Measurements from ENCODE around the gene KLF9. TPM values are rescaled to one million over a fixed set of nuclear protein-coding genes. Genes with fewer than 3 reads are reported as not detected.

The KLF9 gene
- total and polyA plus RNA-seq, 2 experiments from 2014 or later, result 2.5 to 14.3 TPM

DNA sequence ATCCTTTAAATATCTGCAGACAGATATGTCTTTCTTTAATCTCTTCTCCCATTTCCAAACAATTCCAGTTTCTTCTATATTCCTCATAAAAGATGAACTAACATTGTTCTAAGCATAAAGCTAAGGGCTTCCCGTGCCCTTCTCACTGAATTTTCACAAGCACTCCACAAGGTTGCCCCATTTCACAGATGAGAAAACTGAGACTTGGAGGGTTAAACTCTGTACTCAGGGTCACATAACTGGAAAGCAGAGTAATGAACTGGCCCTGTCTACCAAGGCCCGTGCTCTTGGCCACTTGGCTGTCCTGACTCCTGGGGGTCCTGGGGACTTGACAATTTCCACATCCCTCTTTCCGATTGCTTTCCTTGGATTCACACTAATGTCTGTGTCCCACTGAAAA lies 25.3 kb downstream of the KLF9 start:
- no peak overlapping the region for H3K4me3 ChIP-seq
- H3K27ac ChIP-seq, result no peak overlapping the region
- in situ Hi-C loops (cut with MboI), result no loop called here
- no peaks in the 10 kb centered on the region for H3F3A ChIP-seq (ENCODE audit: insufficient read depth)
- no peaks in the 10 kb centered on the region for H3K27me3 ChIP-seq (replicated peaks; ENCODE audit: insufficient read depth)
- H3K9ac ChIP-seq, result no peak overlapping the region
- no peak overlapping the region for H3K4me2 ChIP-seq (ENCODE audit: unreplicated experiment)
- no peaks in the 10 kb centered on the region for H3K9me3 ChIP-seq (ENCODE audit: low read depth)
- no peak overlapping the region for H2AFZ ChIP-seq
- H3K4me1 ChIP-seq (ENCODE audit: insufficient read depth), result no peaks in the 10 kb centered on the region
- peaks cover 98% of the 10 kb centered on the region for H3K79me2 ChIP-seq (ENCODE audit: insufficient read depth)
- WGBS, 2 experiments (ENCODE audit: low coverage in 1 of 2, low lambda C conversion rate in 2 of 2, missing lambda C conversion rate in 2 of 2), result 42 to 50% methylated on average over 3 of the region's 3 CpGs
- H4K20me1 ChIP-seq (ENCODE audit: insufficient read depth), result peaks cover 41% of the 10 kb centered on the region
- no peaks in the 10 kb centered on the region for H3K9me2 ChIP-seq (ENCODE audit: insufficient read depth)
- H3K36me3 ChIP-seq (ENCODE audit: low read depth), result peaks cover 25% of the 10 kb centered on the region
- DNase-seq, result no peak
- no peak for TF ChIP-seq EZH2phosphoT487 (IDR thresholded peaks at IDR 0.05; ENCODE audit: insufficient read depth, low read depth)
- TF ChIP-seq EZH2 (IDR thresholded peaks at IDR 0.05; ENCODE audit: insufficient read depth, poor library complexity, severe bottlenecking), result no peak

DNA sequence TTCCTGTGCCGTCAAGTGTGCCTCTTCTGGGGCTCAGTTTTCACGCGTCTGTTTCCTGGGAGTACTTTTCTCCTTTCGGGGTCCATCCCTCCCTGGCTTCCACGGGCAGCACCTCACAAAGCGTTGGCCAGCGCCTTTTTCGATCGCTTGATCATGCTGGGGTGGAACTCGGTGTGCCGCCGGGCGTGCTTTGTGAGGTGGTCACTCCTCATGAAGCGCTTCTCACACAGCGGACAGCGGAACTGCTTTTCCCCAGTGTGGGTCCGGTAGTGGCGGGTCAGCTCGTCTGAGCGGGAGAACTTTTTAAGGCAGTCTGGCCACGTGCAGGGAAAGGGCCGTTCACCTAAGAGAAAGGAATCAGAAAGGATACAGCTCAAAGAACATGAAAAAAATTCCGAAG lies 26.8 kb downstream of the KLF9 start:
- no peaks in the 10 kb centered on the region for H3K4me1 ChIP-seq (ENCODE audit: insufficient read depth)
- TF ChIP-seq EZH2 (IDR thresholded peaks at IDR 0.05; ENCODE audit: insufficient read depth, poor library complexity, severe bottlenecking) (no peak), EZH2phosphoT487 (IDR thresholded peaks at IDR 0.05; ENCODE audit: insufficient read depth, low read depth) (no peak)
- H3K27ac ChIP-seq, result no peak overlapping the region
- 93 to 95% methylated on average over 23 of the region's 23 CpGs for whole genome bisulfite sequencing, 2 experiments (ENCODE audit: low coverage in 1 of 2, low lambda C conversion rate in 2 of 2, missing lambda C conversion rate in 2 of 2)
- no peak overlapping the region for H3K4me3 ChIP-seq
- peaks cover 33% of the 10 kb centered on the region for H4K20me1 ChIP-seq (ENCODE audit: insufficient read depth)
- no peak overlapping the region for H3K9ac ChIP-seq
- peaks cover 86% of the 10 kb centered on the region for H3K79me2 ChIP-seq (ENCODE audit: insufficient read depth)
- H3K27me3 ChIP-seq (replicated peaks; ENCODE audit: insufficient read depth), result no peaks in the 10 kb centered on the region
- H3K36me3 ChIP-seq (ENCODE audit: low read depth), result peaks cover 27% of the 10 kb centered on the region
- no peak overlapping the region for H3K4me2 ChIP-seq (ENCODE audit: unreplicated experiment)
- in situ Hi-C loops (cut with MboI), result no loop called here
- no peak for DNase-seq
- no peaks in the 10 kb centered on the region for H3K9me3 ChIP-seq (ENCODE audit: low read depth)
- H3F3A ChIP-seq (ENCODE audit: insufficient read depth), result no peaks in the 10 kb centered on the region
- no peaks in the 10 kb centered on the region for H3K9me2 ChIP-seq (ENCODE audit: insufficient read depth)
- no peak overlapping the region for H2AFZ ChIP-seq

DNA sequence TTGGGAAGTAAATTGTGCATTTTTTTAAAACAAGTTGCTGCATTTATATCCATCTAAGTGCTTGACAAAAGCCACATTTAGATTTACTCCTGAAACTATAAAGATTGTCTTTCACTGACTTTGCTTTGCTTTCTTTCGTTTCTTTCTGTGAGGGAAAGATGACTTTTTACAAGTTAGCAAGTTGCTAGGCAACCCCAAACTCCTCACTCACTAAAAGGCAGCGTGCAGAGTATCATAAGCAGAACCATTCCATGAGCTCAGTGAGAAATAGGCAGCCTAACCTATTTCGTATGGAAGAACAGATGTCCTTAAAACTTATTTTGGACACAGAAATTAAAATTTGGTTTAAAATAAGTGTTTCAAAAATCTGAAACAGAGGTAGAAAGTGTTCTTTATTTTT lies 29.0 kb downstream of the KLF9 start:
- no peak overlapping the region for H3K4me2 ChIP-seq (ENCODE audit: unreplicated experiment)
- no peaks in the 10 kb centered on the region for H3K9me2 ChIP-seq (ENCODE audit: insufficient read depth)
- no peak overlapping the region for H3K9ac ChIP-seq
- H3K4me3 ChIP-seq, result no peak overlapping the region
- peaks cover 27% of the 10 kb centered on the region for H3K36me3 ChIP-seq (ENCODE audit: low read depth)
- no peaks in the 10 kb centered on the region for H3K9me3 ChIP-seq (ENCODE audit: low read depth)
- H3K27ac ChIP-seq, result no peak overlapping the region
- H2AFZ ChIP-seq, result no peak overlapping the region
- no peaks in the 10 kb centered on the region for H3K4me1 ChIP-seq (ENCODE audit: insufficient read depth)
- TF ChIP-seq EZH2 (IDR thresholded peaks at IDR 0.05; ENCODE audit: insufficient read depth, poor library complexity, severe bottlenecking), result no peak
- TF ChIP-seq EZH2phosphoT487 (IDR thresholded peaks at IDR 0.05; ENCODE audit: insufficient read depth, low read depth), result no peak
- DNase-seq, result no peak
- H3K27me3 ChIP-seq (replicated peaks; ENCODE audit: insufficient read depth), result no peaks in the 10 kb centered on the region
- in situ Hi-C loops (cut with MboI), result no loop called here
- no peaks in the 10 kb centered on the region for H3F3A ChIP-seq (ENCODE audit: insufficient read depth)
- WGBS, 2 experiments (ENCODE audit: low coverage in 1 of 2, low lambda C conversion rate in 2 of 2, missing lambda C conversion rate in 2 of 2), result 61 to 64% methylated on average over 3 of the region's 3 CpGs
- peaks cover 64% of the 10 kb centered on the region for H3K79me2 ChIP-seq (ENCODE audit: insufficient read depth)
- H4K20me1 ChIP-seq (ENCODE audit: insufficient read depth), result peaks cover 15% of the 10 kb centered on the region

DNA sequence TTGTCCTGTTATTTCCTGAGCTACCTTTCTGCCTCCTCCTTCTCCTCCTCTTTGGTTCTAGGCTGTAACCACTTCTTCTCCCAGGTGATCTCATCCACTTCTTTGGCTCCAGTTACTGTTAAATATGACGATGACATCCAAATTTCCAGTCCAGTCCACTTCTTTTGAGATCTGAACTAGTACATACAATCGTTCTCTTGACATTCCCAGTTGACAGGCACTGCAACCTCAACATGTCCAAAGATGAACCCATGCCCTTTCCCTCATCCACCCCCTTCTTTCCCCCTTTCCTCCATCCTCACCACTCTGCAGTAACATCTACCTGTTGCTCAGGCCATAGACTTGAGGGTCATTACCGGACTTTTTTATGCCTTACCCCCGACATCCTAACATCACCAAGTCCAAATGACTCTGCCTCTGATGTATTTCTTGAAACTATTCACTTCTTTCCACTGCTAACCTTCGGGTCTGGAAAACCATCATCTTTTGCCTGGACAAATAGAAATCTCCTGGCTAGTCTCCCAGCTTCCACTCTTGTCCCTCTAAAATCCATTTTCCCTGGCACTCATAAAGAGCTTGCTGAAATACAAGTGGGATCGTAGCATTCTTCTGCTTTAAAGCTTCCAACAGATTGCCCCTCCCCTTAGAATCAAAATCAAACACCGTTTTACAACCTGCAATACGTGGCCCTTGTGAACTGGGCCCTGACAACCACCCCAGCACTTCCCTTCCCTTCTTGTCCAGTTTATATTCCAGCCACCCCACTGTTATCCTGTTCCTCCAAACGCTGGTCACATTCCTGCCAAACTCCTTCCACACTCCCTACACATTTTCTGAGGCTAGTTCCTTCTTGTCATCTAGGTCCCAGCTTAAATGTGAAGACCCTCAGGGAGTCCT lies 31.5 kb downstream of the KLF9 start:
- DNase-seq, result no peak
- in situ Hi-C loops (cut with MboI), result no loop called here
- H2AFZ ChIP-seq, result no peak overlapping the region

More for the DNA sequence above, 31.5 kb downstream of the KLF9 start:
- H3K36me3 ChIP-seq (ENCODE audit: low read depth), result peaks cover 27% of the 10 kb centered on the region
- no peak for TF ChIP-seq EZH2 (IDR thresholded peaks at IDR 0.05; ENCODE audit: insufficient read depth, poor library complexity, severe bottlenecking)
- no peak for TF ChIP-seq EZH2phosphoT487 (IDR thresholded peaks at IDR 0.05; ENCODE audit: insufficient read depth, low read depth)
- H3K4me1 ChIP-seq (ENCODE audit: insufficient read depth), result no peaks in the 10 kb centered on the region
- H3K9me3 ChIP-seq (ENCODE audit: low read depth), result no peaks in the 10 kb centered on the region
- no peaks in the 10 kb centered on the region for H3K27me3 ChIP-seq (replicated peaks; ENCODE audit: insufficient read depth)
- WGBS, 2 experiments (ENCODE audit: low coverage in 1 of 2, low lambda C conversion rate in 2 of 2, missing lambda C conversion rate in 2 of 2), result 80 to 82% methylated on average over 9 of the region's 9 CpGs
- H3K9ac ChIP-seq, result no peak overlapping the region
- no peaks in the 10 kb centered on the region for H3K9me2 ChIP-seq (ENCODE audit: insufficient read depth)
- H3F3A ChIP-seq (ENCODE audit: insufficient read depth), result no peaks in the 10 kb centered on the region
- H4K20me1 ChIP-seq (ENCODE audit: insufficient read depth), result no peaks in the 10 kb centered on the region
- H3K27ac ChIP-seq, result no peak overlapping the region
- peaks cover 39% of the 10 kb centered on the region for H3K79me2 ChIP-seq (ENCODE audit: insufficient read depth)
- no peak overlapping the region for H3K4me3 ChIP-seq
- no peak overlapping the region for H3K4me2 ChIP-seq (ENCODE audit: unreplicated experiment)

Data from GM23248 (cell line).